Esophagus muscularis mucosa (tissue), 3 donors: Measurements from ENCODE around the gene JMJD1C.

Source experiments
- CTCF ChIP-seq, 3 experiments: fragments of 200-600 bp in 2 of 3; fragments of 450-650 bp in 1 of 3; sonication (generic) in 2 of 3; IDR thresholded peaks; one replicate each; pipeline ENCODE4 v1.5.1; 2017 to 2019; ENCODE audit warnings: antibody characterized with exemption in 3 of 3, mild to moderate bottlenecking in 2 of 3, moderate library complexity in 1 of 3
- POLR2A ChIP-seq: fragments of 450-650 bp; IDR thresholded peaks from one replicate; pipeline ENCODE4 v1.6.1; 2017; ENCODE audit warnings: antibody characterized with exemption, moderate library complexity, mild to moderate bottlenecking, low read depth
- POLR2AphosphoS5 ChIP-seq, 2 donors: sonication (generic); formaldehyde crosslinking; IDR thresholded peaks; one replicate each; pipeline ENCODE4 v1.6.1; 2017; ENCODE audit warnings: antibody characterized with exemption in 2 of 2

- TF ChIP-seq CTCF (IDR thresholded peaks at IDR 0.05) = peak; percentile 32 to 44 (median 43)
- TF ChIP-seq POLR2A = peak; percentile 70
- TF ChIP-seq POLR2AphosphoS5 (IDR thresholded peaks at IDR 0.05) = peak; percentile 97 to 99
These were observed 196.8 kb downstream of the JMJD1C start for GRCh38 chr10:63268798-63269503.
